Measurements from ENCODE around the gene CCR5AS.

DNA sequence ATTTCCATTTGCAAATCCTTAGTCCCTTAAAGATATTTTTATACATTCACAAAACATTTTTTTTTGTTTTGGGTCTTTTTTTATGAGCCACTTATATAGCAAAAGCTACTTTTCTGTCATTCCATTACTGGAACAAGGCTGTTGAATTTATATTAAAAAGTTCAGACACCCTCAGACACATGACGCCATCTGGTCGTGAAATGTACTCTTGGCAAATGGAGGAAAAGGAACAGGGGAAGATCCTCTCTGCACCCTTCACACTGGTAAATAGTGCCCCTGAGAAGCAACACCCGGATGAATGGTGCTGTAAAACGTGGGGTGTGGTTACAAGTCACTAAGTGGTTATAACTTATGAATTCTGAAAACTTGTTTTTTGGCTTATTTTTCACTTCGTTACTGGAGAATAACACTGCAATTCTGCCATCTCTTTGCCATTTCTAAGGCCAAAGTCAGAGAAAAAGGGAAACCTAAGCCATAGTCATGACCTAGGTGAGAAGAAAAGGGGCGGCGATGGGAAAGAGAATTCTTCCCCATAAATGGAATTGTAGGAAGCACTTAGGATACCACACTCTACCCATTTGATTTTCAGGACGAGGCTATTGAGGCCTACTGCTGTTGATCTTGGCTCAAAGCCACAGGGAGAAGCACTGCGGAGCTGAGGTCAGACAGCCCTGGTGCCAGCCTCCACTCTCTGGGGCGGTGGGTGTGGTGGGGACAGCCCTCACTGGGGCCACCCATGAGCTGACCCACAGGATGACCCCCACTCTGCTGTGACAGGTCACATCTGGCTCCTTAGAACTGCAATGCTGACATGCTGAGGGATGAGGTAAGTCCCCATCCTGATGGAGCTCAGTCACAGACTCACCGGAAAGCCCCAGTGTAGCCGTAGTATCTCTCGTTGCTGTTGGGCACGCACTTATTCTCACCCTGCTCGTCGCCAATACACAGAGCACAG lies 36.0 kb upstream of the CCR5AS start:
- TF ChIP-seq, protein P1, sequence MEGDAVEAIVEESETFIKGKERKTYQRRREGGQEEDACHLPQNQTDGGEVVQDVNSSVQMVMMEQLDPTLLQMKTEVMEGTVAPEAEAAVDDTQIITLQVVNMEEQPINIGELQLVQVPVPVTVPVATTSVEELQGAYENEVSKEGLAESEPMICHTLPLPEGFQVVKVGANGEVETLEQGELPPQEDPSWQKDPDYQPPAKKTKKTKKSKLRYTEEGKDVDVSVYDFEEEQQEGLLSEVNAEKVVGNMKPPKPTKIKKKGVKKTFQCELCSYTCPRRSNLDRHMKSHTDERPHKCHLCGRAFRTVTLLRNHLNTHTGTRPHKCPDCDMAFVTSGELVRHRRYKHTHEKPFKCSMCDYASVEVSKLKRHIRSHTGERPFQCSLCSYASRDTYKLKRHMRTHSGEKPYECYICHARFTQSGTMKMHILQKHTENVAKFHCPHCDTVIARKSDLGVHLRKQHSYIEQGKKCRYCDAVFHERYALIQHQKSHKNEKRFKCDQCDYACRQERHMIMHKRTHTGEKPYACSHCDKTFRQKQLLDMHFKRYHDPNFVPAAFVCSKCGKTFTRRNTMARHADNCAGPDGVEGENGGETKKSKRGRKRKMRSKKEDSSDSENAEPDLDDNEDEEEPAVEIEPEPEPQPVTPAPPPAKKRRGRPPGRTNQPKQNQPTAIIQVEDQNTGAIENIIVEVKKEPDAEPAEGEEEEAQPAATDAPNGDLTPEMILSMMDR (IDR thresholded peaks at IDR 0.05; ENCODE audit: control extremely low read depth in 1 of 3, insufficient read depth in 1 of 3, low read depth in 1 of 3, low read length in 3 of 3), result peak in 2 of 3 experiments; percentile 44 to 57; a peak in 2 of 4 replicates
- TF ChIP-seq HDAC6 (IDR thresholded peaks at IDR 0.05; ENCODE audit: low read depth, low read length), result no peak
